ENCODE measurements around the gene AQP10. TPM values are rescaled to one million over a fixed set of nuclear protein-coding genes. Genes with fewer than 3 reads are reported as not detected.
"Not testable (repeated sequence)": the region's sequence is repeated elsewhere in the genome, so short reads cannot be mapped to it uniquely, and the experiment has no call there.

AQP10 gene
- polyA plus RNA-seq, 1 donor (not counting 4 experiments of a cell fraction or from before 2014, with no cell fraction given) = 0.85 TPM

GRCh38 chr1:154316704-154317103 lies 4.2 kb upstream of the AQP10 start:
- FAIRE-seq = no peak
- no peaks in the 10 kb centered on the region for H3K27me3 ChIP-seq (ENCODE audit: control insufficient read depth, extremely low read depth, insufficient read depth, low read length)
- TF ChIP-seq, protein P1, sequence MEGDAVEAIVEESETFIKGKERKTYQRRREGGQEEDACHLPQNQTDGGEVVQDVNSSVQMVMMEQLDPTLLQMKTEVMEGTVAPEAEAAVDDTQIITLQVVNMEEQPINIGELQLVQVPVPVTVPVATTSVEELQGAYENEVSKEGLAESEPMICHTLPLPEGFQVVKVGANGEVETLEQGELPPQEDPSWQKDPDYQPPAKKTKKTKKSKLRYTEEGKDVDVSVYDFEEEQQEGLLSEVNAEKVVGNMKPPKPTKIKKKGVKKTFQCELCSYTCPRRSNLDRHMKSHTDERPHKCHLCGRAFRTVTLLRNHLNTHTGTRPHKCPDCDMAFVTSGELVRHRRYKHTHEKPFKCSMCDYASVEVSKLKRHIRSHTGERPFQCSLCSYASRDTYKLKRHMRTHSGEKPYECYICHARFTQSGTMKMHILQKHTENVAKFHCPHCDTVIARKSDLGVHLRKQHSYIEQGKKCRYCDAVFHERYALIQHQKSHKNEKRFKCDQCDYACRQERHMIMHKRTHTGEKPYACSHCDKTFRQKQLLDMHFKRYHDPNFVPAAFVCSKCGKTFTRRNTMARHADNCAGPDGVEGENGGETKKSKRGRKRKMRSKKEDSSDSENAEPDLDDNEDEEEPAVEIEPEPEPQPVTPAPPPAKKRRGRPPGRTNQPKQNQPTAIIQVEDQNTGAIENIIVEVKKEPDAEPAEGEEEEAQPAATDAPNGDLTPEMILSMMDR (optimal IDR thresholded peaks at IDR 0.05 in 1 of 3, IDR thresholded peaks at IDR 0.05 in 1 of 3, conservative IDR thresholded peaks at IDR 0.05 in 1 of 3; ENCODE audit: extremely low read depth in 1 of 3, insufficient read depth in 2 of 3, low read length in 3 of 3) = no peak
- TF ChIP-seq EZH2 (IDR thresholded peaks at IDR 0.05; ENCODE audit: low read length) = no peak

GRCh38 chr1:154318386-154318785 lies 2.5 kb upstream of the AQP10 start:
- Histone ChIP-seq H3K4me1 (ENCODE audit: control insufficient read depth, extremely low read depth, insufficient read depth, low read length) (peaks cover 9% of the 10 kb centered on the region), H3K27ac (ENCODE audit: control insufficient read depth, insufficient read depth, low read length) (no peak overlapping the region), H3K9me1 (ENCODE audit: control insufficient read depth, extremely low read depth, insufficient read depth, low read length) (no peaks in the 10 kb centered on the region), H3K9me3 (ENCODE audit: control insufficient read depth, low read depth, low read length) (no peaks in the 10 kb centered on the region), H4K20me1 (ENCODE audit: control insufficient read depth, extremely low read depth, insufficient read depth, low read length) (no peaks in the 10 kb centered on the region), H2AFZ (ENCODE audit: control insufficient read depth, low read length) (no peak overlapping the region), H3K79me2 (ENCODE audit: control insufficient read depth, insufficient read depth, low read length) (no peaks in the 10 kb centered on the region), H3K9ac (ENCODE audit: control insufficient read depth, extremely low read depth, insufficient read depth, low read length) (no peak overlapping the region), H3K36me3 (ENCODE audit: control insufficient read depth in 2 of 2, extremely low read depth in 1 of 2, insufficient read depth in 2 of 2, low read length in 2 of 2) (no peaks in the 10 kb centered on the region), H3K4me3 (ENCODE audit: control insufficient read depth in 2 of 3, extremely low read depth in 1 of 3, insufficient read depth in 2 of 3, low read depth in 1 of 3, low read length in 3 of 3) (no peak overlapping the region), H3K27me3 (ENCODE audit: control insufficient read depth, extremely low read depth, insufficient read depth, low read length) (no peaks in the 10 kb centered on the region), H3K4me2 (ENCODE audit: control insufficient read depth, extremely low read depth, insufficient read depth, low read depth, low read length) (no peak overlapping the region)
- dilution Hi-C loops (cut with MboI; ENCODE audit: extremely low pct_ligation_motif_present, low sequenced_read_pairs) = no loop called here
- DNase-seq (ENCODE audit: low read depth, low spot score) = no peak
- TF ChIP-seq EZH2 (IDR thresholded peaks at IDR 0.05; ENCODE audit: low read length) = no peak
- TF ChIP-seq, protein P1 (optimal IDR thresholded peaks at IDR 0.05 in 1 of 3, IDR thresholded peaks at IDR 0.05 in 1 of 3, conservative IDR thresholded peaks at IDR 0.05 in 1 of 3; ENCODE audit: extremely low read depth in 1 of 3, insufficient read depth in 2 of 3, low read length in 3 of 3) = no peak
- no peak for FAIRE-seq

More at GRCh38 chr1:154316704-154317103, 4.2 kb upstream of the AQP10 start:
- Histone ChIP-seq H3K27ac (ENCODE audit: control insufficient read depth, insufficient read depth, low read length) (no peak overlapping the region), H3K36me3 (ENCODE audit: control insufficient read depth in 2 of 2, extremely low read depth in 1 of 2, insufficient read depth in 2 of 2, low read length in 2 of 2) (no peaks in the 10 kb centered on the region), H2AFZ (ENCODE audit: control insufficient read depth, low read length) (no peak overlapping the region), H3K4me1 (ENCODE audit: control insufficient read depth, extremely low read depth, insufficient read depth, low read length) (peaks cover 9% of the 10 kb centered on the region), H3K4me2 (ENCODE audit: control insufficient read depth, extremely low read depth, insufficient read depth, low read depth, low read length) (no peak overlapping the region), H4K20me1 (ENCODE audit: control insufficient read depth, extremely low read depth, insufficient read depth, low read length) (no peaks in the 10 kb centered on the region), H3K9me3 (ENCODE audit: control insufficient read depth, low read depth, low read length) (no peaks in the 10 kb centered on the region), H3K9ac (ENCODE audit: control insufficient read depth, extremely low read depth, insufficient read depth, low read length) (no peak overlapping the region), H3K79me2 (ENCODE audit: control insufficient read depth, insufficient read depth, low read length) (no peaks in the 10 kb centered on the region), H3K4me3 (ENCODE audit: control insufficient read depth in 2 of 3, extremely low read depth in 1 of 3, insufficient read depth in 2 of 3, low read depth in 1 of 3, low read length in 3 of 3) (no peak overlapping the region), H3K9me1 (ENCODE audit: control insufficient read depth, extremely low read depth, insufficient read depth, low read length) (no peaks in the 10 kb centered on the region)
- no peak for DNase-seq (ENCODE audit: low read depth, low spot score)
- dilution Hi-C loops (cut with MboI; ENCODE audit: extremely low pct_ligation_motif_present, low sequenced_read_pairs) = no loop called here

DNA sequence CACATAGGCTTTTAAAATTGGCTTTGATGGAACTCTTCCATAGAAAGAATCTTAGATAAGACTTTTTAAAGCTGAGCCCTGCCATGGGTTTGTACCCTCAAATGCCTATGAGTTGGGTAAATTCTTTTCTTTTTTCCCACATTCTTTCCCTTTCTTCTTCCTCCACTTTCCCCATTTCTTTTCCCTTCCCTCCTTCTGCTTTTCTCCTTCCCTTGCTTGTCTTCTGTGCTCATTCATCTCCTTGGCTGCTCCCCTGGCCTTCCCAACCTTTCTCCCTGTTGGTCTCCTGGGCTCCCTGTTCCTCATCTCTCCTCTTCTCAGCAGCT lies 679 bp downstream of the AQP10 start:
- DNase-seq (ENCODE audit: low read depth, low spot score); H3K4me3 ChIP-seq (ENCODE audit: control insufficient read depth in 2 of 3, extremely low read depth in 1 of 3, insufficient read depth in 2 of 3, low read depth in 1 of 3, low read length in 3 of 3); FAIRE-seq; H3K79me2 ChIP-seq (ENCODE audit: control insufficient read depth, insufficient read depth, low read length); H3K4me2 ChIP-seq (ENCODE audit: control insufficient read depth, extremely low read depth, insufficient read depth, low read depth, low read length); H4K20me1 ChIP-seq (ENCODE audit: control insufficient read depth, extremely low read depth, insufficient read depth, low read length); H3K36me3 ChIP-seq (ENCODE audit: control insufficient read depth in 2 of 2, extremely low read depth in 1 of 2, insufficient read depth in 2 of 2, low read length in 2 of 2); H3K27me3 ChIP-seq (ENCODE audit: control insufficient read depth, extremely low read depth, insufficient read depth, low read length); dilution Hi-C loops (cut with MboI; ENCODE audit: extremely low pct_ligation_motif_present, low sequenced_read_pairs); H3K9ac ChIP-seq (ENCODE audit: control insufficient read depth, extremely low read depth, insufficient read depth, low read length); H2AFZ ChIP-seq (ENCODE audit: control insufficient read depth, low read length); H3K27ac ChIP-seq (ENCODE audit: control insufficient read depth, insufficient read depth, low read length); H3K9me1 ChIP-seq (ENCODE audit: control insufficient read depth, extremely low read depth, insufficient read depth, low read length); H3K9me3 ChIP-seq (ENCODE audit: control insufficient read depth, low read depth, low read length): not testable (repeated sequence)
- peaks cover 16% of the 10 kb centered on the region for H3K4me1 ChIP-seq (ENCODE audit: control insufficient read depth, extremely low read depth, insufficient read depth, low read length)

Data from keratinocyte (primary cell).